K562 (cell line): ENCODE data around the gene ARNT2. TPM values are rescaled to one million over a fixed set of nuclear protein-coding genes. Genes with fewer than 3 reads are reported as not detected.

Source experiments
- ATAC-seq: fragments of 200-7000 bp; cut with Tn5 transposase; 3 replicates; pipeline ENCODE4 v1.9.1; 2020; ENCODE audit warnings: moderate library complexity
- BruUV-seq: library from RNA; stranded (reverse); fragments of 400-500 nt; replicated peaks from 2 replicates; lab custom pipeline; 2021; lab: Mats Ljungman, UMichigan
- CTCF ChIA-PET: fragments of 300-600 bp; formaldehyde crosslinking; extraction: SDS; loops from one replicate; lab custom pipeline; 2021; ENCODE audit warnings: low intra/inter-chr PET ratio; lab: Yijun Ruan, JAX
- POLR2A ChIA-PET: fragments of 300-600, 350-650 bp; sonication (Branson Sonifier 250); formaldehyde crosslinking; extraction: SDS; loops from one replicate; lab custom pipeline; 2021; ENCODE audit warnings: antibody characterized with exemption, inconsistent platforms; lab: Yijun Ruan, JAX
- DNase-seq, 4 experiments: peaks; one replicate each; pipeline versions ENCODE4 v3.0.0 to v3.0.0-alpha.2; 2011 to 2018; ENCODE audit warnings: low spot score in 3 of 4, mixed read lengths in 3 of 4; ENCODE audit errors: extremely low read depth in 1 of 4
- FAIRE-seq: peaks from 2 replicates; lab custom pipeline; 2011; peaks lifted over from hg19 to GRCh38; lab: Jason Lieb, UNC
- H2AFZ ChIP-seq: 2 replicates; pipeline ENCODE4 v1.6.0; 2011; ENCODE audit warnings: low read depth, low read length, control low read depth, inconsistent platforms
- H3K27ac ChIP-seq: fragments of 200-600 bp; 3 replicates; pipeline ENCODE4 v1.8.0; 2011; ENCODE audit warnings: low read depth, mild to moderate bottlenecking, control low read depth, inconsistent platforms, low read length, moderate library complexity, mixed read lengths; ENCODE audit errors: extremely low read depth
- H3K27me3 ChIP-seq, 2 experiments: fragments of 300-600 bp in 1 of 2; 2 replicates in 1 of 2; 3 replicates in 1 of 2; pipeline versions ENCODE4 v1.6.0 to v1.8.0; 2011; ENCODE audit warnings: inconsistent platforms in 2 of 2, low read length in 2 of 2, mild to moderate bottlenecking in 1 of 2, mixed read lengths in 1 of 2, moderate library complexity in 1 of 2; ENCODE audit not compliant: control insufficient read depth in 2 of 2, insufficient read depth in 2 of 2
- H3K36me3 ChIP-seq: fragments of 300-600 bp; 3 replicates; pipeline ENCODE4 v1.8.0; 2011; ENCODE audit warnings: mild to moderate bottlenecking, low read length, inconsistent platforms; ENCODE audit not compliant: control insufficient read depth, insufficient read depth
- H3K4me1 ChIP-seq, 2 experiments: fragments of 200-600 bp in 1 of 2; replicated peaks in 1 of 2; 2 replicates in 1 of 2; 3 replicates in 1 of 2; pipeline versions ENCODE4 v1.5.1 to v1.8.0; 2011; ENCODE audit warnings: inconsistent platforms in 2 of 2, low read length in 2 of 2, mild to moderate bottlenecking in 1 of 2, mixed read lengths in 1 of 2, moderate library complexity in 1 of 2; ENCODE audit not compliant: control insufficient read depth in 2 of 2, insufficient read depth in 2 of 2
- H3K4me2 ChIP-seq: 2 replicates; pipeline ENCODE4 v1.6.1; 2011; ENCODE audit warnings: low read length, control low read depth, inconsistent platforms, mixed read lengths; ENCODE audit not compliant: insufficient read depth
- H3K4me3 ChIP-seq: fragments of 200-600 bp; sonication (generic), shearing (Covaris generic); 2 replicates; pipeline ENCODE4 v1.5.1; 2016; ENCODE audit warnings: control low read depth, inconsistent platforms
- H3K79me2 ChIP-seq: fragments of 200-600 bp; 3 replicates; pipeline ENCODE4 v1.8.0; 2011; ENCODE audit warnings: low read length, inconsistent platforms; ENCODE audit not compliant: control insufficient read depth, insufficient read depth
- H3K9ac ChIP-seq, 2 experiments: 2 replicates each; pipeline versions ENCODE4 v1.6.0 to v1.6.1; 2011; ENCODE audit warnings: low read depth in 2 of 2, low read length in 2 of 2, control low read depth in 1 of 2, inconsistent platforms in 1 of 2, mild to moderate bottlenecking in 1 of 2, mixed read lengths in 1 of 2; ENCODE audit not compliant: insufficient read depth in 1 of 2
- H3K9me1 ChIP-seq: one replicate; pipeline ENCODE4 v1.6.0; 2011; ENCODE audit warnings: inconsistent platforms, mild to moderate bottlenecking, low read length, moderate library complexity; ENCODE audit not compliant: control insufficient read depth, insufficient read depth
- H3K9me3 ChIP-seq: replicated peaks from 2 replicates; pipeline ENCODE4 v1.5.1; 2011; ENCODE audit warnings: low read depth, low read length, inconsistent platforms; ENCODE audit not compliant: control insufficient read depth, insufficient read depth
- H4K20me1 ChIP-seq: replicated peaks from 2 replicates; pipeline ENCODE4 v1.6.1; 2011; ENCODE audit warnings: low read length, inconsistent platforms, mixed read lengths; ENCODE audit not compliant: control insufficient read depth, insufficient read depth
- ATF1 ChIP-seq, 2 experiments: fragments of 450-650 bp in 1 of 2; IDR thresholded peaks; 2 replicates each; pipeline ENCODE4 v1.6.1; 2016; ENCODE audit warnings: missing compliant biosample characterization in 1 of 2, missing genetic modification characterization in 1 of 2
- MECOM ChIP-seq: fragments of 250-450 bp; sonication (Bioruptor Pico); IDR thresholded peaks from 2 replicates; pipeline ENCODE4 v1.8.0; 2022; ENCODE audit warnings: inconsistent platforms
- RNF2 ChIP-seq: sonication (generic); IDR thresholded peaks from 2 replicates; pipeline ENCODE4 v1.6.1; 2016
- SMARCC2 ChIP-seq: fragments of 450-650 bp; IDR thresholded peaks from 2 replicates; pipeline ENCODE4 v1.6.1; 2017; ENCODE audit warnings: antibody characterized with exemption, moderate library complexity, mild to moderate bottlenecking, low read depth
- ZNF780A ChIP-seq: fragments of 250-450 bp; sonication (Bioruptor Pico); IDR thresholded peaks from 2 replicates; pipeline ENCODE4 v1.5.0; 2021; ENCODE audit warnings: mild to moderate bottlenecking
- WGBS: fragments of 100-300 bp; shearing (Covaris generic); methylation state at CpG from one replicate; pipeline ENCODE4 v1.1.6; 2016; ENCODE audit warnings: low coverage, mixed read lengths; ENCODE audit not compliant: insufficient coverage; ENCODE audit errors: missing lambda C conversion rate; 5-methylcytosine and 5-hydroxymethylcytosine counted together
- in situ Hi-C: fragments of 300-500 bp; cut with MboI; formaldehyde crosslinking; loops from 4 replicates; pipeline ENCODE4 v1.15.0; 2018; ENCODE audit warnings: inconsistent platforms, mixed read lengths
- intact Hi-C: fragments of 100-400 bp; cut with micrococcal nuclease; formaldehyde crosslinking; loops from 2 replicates; pipeline ENCODE4 v1.14.2; 2022
- polyA plus RNA-seq, 8 experiments: library from polyadenylated mRNA; depleted of rRNA in 4 of 8; stranded (reverse) in 5 of 8; unstranded in 3 of 8; fragments of >200 nt; fragmentation: Nextera tagmentation in 2 of 8; fragmentation: Illumina TruSeq in 1 of 8; extraction: Ambion mirVana in 2 of 8; extraction: Trizol in 1 of 8; gene quantifications; 2 replicates each; pipeline versions ENCODE4 v1.2.1 to v1.2.3, GENCODE V29; 2011 to 2014; ENCODE audit warnings: inconsistent platforms in 1 of 8, missing spikeins in 1 of 8
- total RNA-seq, 7 experiments: library from RNA; depleted of rRNA in 6 of 7; stranded (reverse); fragments of >200 nt in 6 of 7; fragmentation: Illumina TruSeq in 2 of 7; extraction: Trizol in 2 of 7; gene quantifications; 2 replicates each; pipeline versions ENCODE4 v1.2.1 to v1.2.3, GENCODE V29; 2011 to 2021; ENCODE audit warnings: low replicate concordance in 1 of 7
- TF ChIP-seq, protein P1 (sequence below): sonication (generic); formaldehyde crosslinking; IDR thresholded peaks from 2 replicates; pipeline ENCODE4 v1.8.1; 2023; ENCODE audit warnings: mild to moderate bottlenecking, missing genetic modification reagents

ARNT2 gene
- total and polyA plus RNA-seq, 9 of the 15 experiments (the other 6 are each of a cell fraction or from before 2014, with no cell fraction given) = 0.01 TPM; not detected in 8

DNA sequence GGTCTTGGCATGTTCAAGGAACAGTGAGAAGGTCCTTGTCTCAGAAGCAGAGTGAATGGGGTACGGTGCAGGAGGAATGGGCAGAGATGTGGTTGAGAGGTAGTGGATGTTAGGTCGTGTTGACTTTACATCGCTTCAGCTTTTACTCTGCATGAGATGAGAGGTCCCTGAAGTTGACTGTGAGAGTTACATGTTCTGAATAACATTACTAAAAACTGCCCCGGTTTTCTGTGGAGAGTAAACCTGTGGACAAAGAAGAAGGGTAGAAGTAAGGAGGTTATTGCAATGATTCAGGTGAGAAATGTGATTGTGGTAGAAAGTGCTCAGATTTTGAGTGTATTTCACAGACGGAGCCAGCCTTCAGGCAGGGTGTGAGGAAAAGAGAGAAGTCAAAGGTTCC lies 105.6 kb downstream of the ARNT2 start:
- intact Hi-C loops = no loop called here
- POLR2A ChIA-PET = no interaction called here
- no peak overlapping the region for H3K4me2 ChIP-seq
- no peak overlapping the region for H3K4me3 ChIP-seq
- H3K27me3 ChIP-seq = peaks cover 0 to 24% of the 10 kb centered on the region in 2 experiments; a peak in 3 of 5 replicates
- no peak overlapping the region for H2AFZ ChIP-seq
- H3K4me1 ChIP-seq = no peaks in the 10 kb centered on the region
- ATAC-seq (no peak), FAIRE-seq (no peak), DNase-seq (no peak)
- H3K9ac ChIP-seq = no peak overlapping the region
- WGBS = 2% methylated on average over 5 of the region's 5 CpGs
- no peaks in the 10 kb centered on the region for H3K36me3 ChIP-seq
- CTCF ChIA-PET = no interaction called here
- no peaks in the 10 kb centered on the region for H4K20me1 ChIP-seq
- no peaks in the 10 kb centered on the region for H3K79me2 ChIP-seq
- in situ Hi-C loops = no loop called here
- H3K9me3 ChIP-seq = no peaks in the 10 kb centered on the region
- TF ChIP-seq MECOM (no peak), RNF2 (no peak), ZNF780A (no peak), ATF1 (CRISPR knock-in tag; IDR thresholded peaks at IDR 0.05) (no peak), ATF1 (tag; IDR thresholded peaks at IDR 0.05) (no peak), SMARCC2 (no peak)
- TF ChIP-seq, protein P1, sequence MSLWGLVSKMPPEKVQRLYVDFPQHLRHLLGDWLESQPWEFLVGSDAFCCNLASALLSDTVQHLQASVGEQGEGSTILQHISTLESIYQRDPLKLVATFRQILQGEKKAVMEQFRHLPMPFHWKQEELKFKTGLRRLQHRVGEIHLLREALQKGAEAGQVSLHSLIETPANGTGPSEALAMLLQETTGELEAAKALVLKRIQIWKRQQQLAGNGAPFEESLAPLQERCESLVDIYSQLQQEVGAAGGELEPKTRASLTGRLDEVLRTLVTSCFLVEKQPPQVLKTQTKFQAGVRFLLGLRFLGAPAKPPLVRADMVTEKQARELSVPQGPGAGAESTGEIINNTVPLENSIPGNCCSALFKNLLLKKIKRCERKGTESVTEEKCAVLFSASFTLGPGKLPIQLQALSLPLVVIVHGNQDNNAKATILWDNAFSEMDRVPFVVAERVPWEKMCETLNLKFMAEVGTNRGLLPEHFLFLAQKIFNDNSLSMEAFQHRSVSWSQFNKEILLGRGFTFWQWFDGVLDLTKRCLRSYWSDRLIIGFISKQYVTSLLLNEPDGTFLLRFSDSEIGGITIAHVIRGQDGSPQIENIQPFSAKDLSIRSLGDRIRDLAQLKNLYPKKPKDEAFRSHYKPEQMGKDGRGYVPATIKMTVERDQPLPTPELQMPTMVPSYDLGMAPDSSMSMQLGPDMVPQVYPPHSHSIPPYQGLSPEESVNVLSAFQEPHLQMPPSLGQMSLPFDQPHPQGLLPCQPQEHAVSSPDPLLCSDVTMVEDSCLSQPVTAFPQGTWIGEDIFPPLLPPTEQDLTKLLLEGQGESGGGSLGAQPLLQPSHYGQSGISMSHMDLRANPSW (CRISPR knock-in tag) = no peak
- no peak overlapping the region for H3K27ac ChIP-seq
- no peaks in the 10 kb centered on the region for H3K9me1 ChIP-seq
- no TSS peak for BruUV-seq
